GM21423 (cell line): ENCODE results near the gene SLC40A1.
"Not testable (repeated sequence)": the region's sequence is repeated elsewhere in the genome, so short reads cannot be mapped to it uniquely, and the experiment has no call there.

Source experiments
- ATAC-seq: cut with Tn5 transposase; IDR thresholded peaks from one replicate; pipeline ENCODE4 v1.9.1; 2021; ENCODE audit warnings: mild to moderate bottlenecking, moderate library complexity; ENCODE audit not compliant: unreplicated experiment

Gene SLC40A1

GRCh38 chr2:189580658-189581353 is at the start of gene SLC40A1:
Gene SLC40A1, minus strand, starts transcription at chr2:189580786. Its CDS starts 326 bp downstream, at chr2:189580460.
- peak; percentile 59 for ATAC-seq

- no peak for ATAC-seq
Measured at GRCh38 chr2:189629531-189630453, 49.2 kb upstream of the SLC40A1 start.

- ATAC-seq: no peak
Measured at GRCh38 chr2:189628817-189629530, 48.4 kb upstream of the SLC40A1 start.

GRCh38 chr2:189627789-189628188 is 47.2 kb upstream of the SLC40A1 start:
- no peak for ATAC-seq

GRCh38 chr2:189625636-189626035 is 45.0 kb upstream of the SLC40A1 start:
- ATAC-seq: no peak

GRCh38 chr2:189624648-189625355 is 44.2 kb upstream of the SLC40A1 start:
- no peak for ATAC-seq

GRCh38 chr2:189623049-189623448 is 42.5 kb upstream of the SLC40A1 start:
- ATAC-seq: no peak

- ATAC-seq: no peak
Measured at GRCh38 chr2:189621781-189622180, 41.2 kb upstream of the SLC40A1 start.

- ATAC-seq: no peak
Measured at GRCh38 chr2:189618197-189618596, 37.6 kb upstream of the SLC40A1 start.

- no peak for ATAC-seq
Measured at GRCh38 chr2:189614585-189614984, 34.0 kb upstream of the SLC40A1 start.

GRCh38 chr2:189613650-189614420 is 33.2 kb upstream of the SLC40A1 start:
- no peak for ATAC-seq

- ATAC-seq: no peak
Measured at GRCh38 chr2:189613077-189613636, 32.6 kb upstream of the SLC40A1 start.

GRCh38 chr2:189610700-189611099 is 30.1 kb upstream of the SLC40A1 start:
- ATAC-seq: no peak

GRCh38 chr2:189609853-189610252 is 29.3 kb upstream of the SLC40A1 start:
- no peak for ATAC-seq

- ATAC-seq: no peak
Measured at GRCh38 chr2:189609423-189609816, 28.8 kb upstream of the SLC40A1 start.

GRCh38 chr2:189608795-189609422 is 28.3 kb upstream of the SLC40A1 start:
- no peak for ATAC-seq

- ATAC-seq: no peak
Measured at GRCh38 chr2:189608170-189608569, 27.6 kb upstream of the SLC40A1 start.

- no peak for ATAC-seq
Measured at GRCh38 chr2:189602233-189602632, 21.6 kb upstream of the SLC40A1 start.

GRCh38 chr2:189601652-189602051 is 21.1 kb upstream of the SLC40A1 start:
- ATAC-seq: not testable (repeated sequence)
